Right lobe of liver (tissue), 4 donors: ENCODE data around the gene CTIF.

ENCODE experiments used
- POLR2A ChIP-seq: fragments of 450-650 bp; IDR thresholded peaks from one replicate; pipeline ENCODE4 v1.6.1; 2017; ENCODE audit warnings: antibody characterized with exemption, mild to moderate bottlenecking
- TF ChIP-seq, protein P1 (sequence below), 4 donors: fragments of 200-600 bp in 3 of 4; fragments of 450-650 bp in 1 of 4; IDR thresholded peaks; one replicate each; pipeline versions ENCODE4 v1.5.1 to v1.8.0; 2016 to 2022; ENCODE audit warnings: antibody characterized with exemption in 4 of 4, mild to moderate bottlenecking in 2 of 4
- donor health status: DM: no; HTN: no; CAD: no.
- donor health status: DM: no; HTN: no; CAD: no.
- donor health status: DM: no; HTN: yes; CAD: no.

- TF ChIP-seq, protein P1, sequence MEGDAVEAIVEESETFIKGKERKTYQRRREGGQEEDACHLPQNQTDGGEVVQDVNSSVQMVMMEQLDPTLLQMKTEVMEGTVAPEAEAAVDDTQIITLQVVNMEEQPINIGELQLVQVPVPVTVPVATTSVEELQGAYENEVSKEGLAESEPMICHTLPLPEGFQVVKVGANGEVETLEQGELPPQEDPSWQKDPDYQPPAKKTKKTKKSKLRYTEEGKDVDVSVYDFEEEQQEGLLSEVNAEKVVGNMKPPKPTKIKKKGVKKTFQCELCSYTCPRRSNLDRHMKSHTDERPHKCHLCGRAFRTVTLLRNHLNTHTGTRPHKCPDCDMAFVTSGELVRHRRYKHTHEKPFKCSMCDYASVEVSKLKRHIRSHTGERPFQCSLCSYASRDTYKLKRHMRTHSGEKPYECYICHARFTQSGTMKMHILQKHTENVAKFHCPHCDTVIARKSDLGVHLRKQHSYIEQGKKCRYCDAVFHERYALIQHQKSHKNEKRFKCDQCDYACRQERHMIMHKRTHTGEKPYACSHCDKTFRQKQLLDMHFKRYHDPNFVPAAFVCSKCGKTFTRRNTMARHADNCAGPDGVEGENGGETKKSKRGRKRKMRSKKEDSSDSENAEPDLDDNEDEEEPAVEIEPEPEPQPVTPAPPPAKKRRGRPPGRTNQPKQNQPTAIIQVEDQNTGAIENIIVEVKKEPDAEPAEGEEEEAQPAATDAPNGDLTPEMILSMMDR (IDR thresholded peaks at IDR 0.05) = no peak
- TF ChIP-seq POLR2A = no peak
These were observed 206.5 kb downstream of the CTIF start for GRCh38 chr18:48745293-48745692.
